HG03097 (cell line): Measurements from ENCODE around the gene SAMD11.

Experiments
- ATAC-seq: cut with Tn5 transposase; IDR thresholded peaks from one replicate; pipeline ENCODE4 v1.9.1; 2021; ENCODE audit not compliant: unreplicated experiment, low FRiP score

SAMD11 gene

DNA sequence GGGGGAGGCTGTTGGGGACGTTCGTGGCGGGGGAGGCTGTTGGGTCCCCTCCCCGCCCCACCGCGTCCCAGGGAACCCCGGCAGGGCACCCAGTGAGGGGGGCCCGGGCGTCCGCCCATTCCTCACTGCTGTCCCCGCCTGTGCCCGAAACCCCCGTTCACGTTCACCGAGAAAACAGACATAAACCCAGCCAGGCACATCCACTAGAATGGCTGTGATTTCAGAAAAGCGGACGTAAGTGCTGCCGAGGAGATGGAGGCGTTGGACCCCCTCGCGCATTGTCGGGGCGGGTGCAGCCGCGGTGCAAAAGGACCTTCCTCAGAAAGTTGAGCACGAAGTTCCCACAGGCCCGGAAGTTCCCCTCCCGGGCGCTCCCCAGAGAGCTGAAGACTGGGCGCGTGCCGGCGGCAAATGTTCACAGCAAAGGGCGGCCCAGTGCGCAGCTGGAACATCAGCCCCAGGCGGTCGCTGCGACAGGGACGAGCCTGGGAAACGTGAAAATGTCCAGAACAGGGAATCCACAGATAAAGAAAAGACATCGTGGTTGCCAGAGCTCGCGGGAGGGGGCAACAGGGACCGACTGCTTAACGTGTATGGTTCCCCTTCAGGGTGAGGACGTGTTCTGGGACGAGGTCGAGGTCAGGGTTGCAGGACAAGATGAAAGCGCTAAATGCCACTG is 18.5 kb upstream of the SAMD11 start:
- ATAC-seq: no peak

GRCh38 chr1:905811-906599 is 17.7 kb upstream of the SAMD11 start:
- ATAC-seq: no peak

DNA sequence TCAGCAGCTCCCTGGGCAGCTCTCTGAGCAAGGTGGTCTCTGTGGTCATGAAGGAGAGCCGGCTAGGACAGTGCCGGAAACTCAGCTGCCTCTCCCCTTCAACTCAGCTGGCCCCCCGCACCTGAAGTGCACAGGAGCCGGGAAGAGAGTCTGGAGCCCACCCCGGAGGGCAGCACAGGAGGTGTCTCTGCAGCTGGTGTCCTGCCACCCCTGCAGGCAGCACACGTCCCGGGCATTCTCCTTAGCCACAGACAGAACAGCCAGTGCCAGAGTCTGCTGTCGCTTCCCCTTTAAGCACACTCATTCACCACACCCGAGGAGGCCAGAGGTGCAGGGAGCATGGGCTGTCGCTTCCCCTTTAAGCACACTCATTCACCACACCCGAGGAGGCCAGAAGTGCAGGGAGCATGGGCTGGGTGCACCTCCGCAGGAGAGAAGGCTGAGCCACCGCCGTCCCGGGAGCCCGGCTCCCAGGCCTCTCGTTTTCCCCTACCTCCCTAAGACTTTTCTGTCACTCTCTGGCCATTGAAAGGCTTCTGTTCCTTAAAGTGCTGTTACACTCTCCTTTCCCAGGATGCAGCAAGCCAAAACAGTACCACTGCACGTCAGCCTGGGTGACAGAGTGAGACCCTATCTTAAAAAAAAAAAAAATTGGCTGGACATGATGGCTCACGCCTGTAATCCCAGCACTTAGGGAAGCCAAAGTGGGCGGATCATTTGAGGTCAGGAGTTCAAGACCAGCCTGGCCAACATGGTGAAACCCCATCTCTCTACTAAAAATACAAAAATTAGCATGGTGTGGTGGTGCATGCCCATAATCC is 16.9 kb upstream of the SAMD11 start:
- ATAC-seq: no peak

- ATAC-seq: no peak
Observed at GRCh38 chr1:907611-908451, 15.9 kb upstream of the SAMD11 start.

DNA sequence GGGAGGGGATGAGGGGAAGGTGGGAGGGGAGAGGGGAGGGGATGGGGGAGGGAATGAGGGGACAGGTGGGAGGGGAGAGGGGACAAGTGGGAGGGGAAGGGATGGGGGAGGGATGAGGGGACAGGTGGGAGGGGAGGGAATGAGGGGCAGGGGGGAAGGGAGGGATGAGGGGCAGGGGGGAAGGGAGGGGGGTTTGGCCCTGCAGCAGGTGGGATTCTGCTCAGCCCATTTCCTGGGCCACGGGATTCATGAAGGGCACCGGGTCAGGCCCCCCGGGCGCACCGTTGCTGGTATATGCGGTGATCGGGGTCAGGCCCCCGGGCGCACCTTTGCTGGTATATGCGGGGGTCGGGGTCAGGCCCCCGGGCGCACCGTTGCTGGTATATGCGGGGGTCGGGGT is 15.1 kb upstream of the SAMD11 start:
- no peak for ATAC-seq

- no peak for ATAC-seq
Observed at GRCh38 chr1:909861-910310, 13.8 kb upstream of the SAMD11 start.

GRCh38 chr1:910311-910880 is 13.3 kb upstream of the SAMD11 start:
- ATAC-seq: no peak

DNA sequence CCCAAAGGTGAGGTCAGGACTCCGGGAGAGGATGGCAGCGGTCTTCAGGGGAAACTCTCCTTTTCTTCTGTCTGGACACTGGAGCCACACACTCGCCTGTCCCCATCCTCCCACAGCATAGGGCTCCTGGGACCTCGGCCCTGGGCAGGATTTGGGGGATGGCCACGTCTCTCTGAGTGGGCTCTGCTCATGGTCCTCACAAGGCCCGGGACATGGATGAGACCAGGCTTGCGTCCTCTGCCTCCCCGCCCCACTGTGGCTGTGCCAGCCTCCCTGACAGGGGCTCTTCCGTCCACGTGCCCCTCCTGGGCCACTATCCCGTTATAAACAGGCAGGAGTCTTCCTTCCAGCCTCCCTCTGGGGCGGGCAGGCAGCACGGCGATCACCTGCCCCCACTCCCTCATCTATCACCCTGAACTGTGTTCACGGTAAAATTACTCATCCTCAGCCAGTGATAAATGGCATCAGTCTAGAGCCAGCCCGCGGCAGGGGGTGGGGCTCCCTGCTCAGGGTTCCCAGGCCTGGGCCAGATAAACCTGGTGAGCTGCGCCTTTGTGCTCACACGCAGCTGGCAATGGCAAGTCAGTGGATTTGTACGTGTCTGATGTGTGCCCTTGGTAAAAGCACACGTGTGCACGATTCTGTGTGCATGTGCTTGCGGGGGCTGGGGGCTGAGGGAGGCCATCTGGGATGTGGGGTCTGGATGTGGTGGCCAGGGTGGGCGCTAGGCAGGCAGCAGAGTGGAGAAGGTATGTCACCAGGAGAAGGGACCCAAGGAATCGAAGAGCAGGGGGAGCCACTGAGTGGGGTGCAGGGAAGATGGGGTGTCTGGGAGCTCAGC is 12.6 kb upstream of the SAMD11 start:
- no peak for ATAC-seq

- no peak for ATAC-seq
Observed at GRCh38 chr1:911875-912739, 11.6 kb upstream of the SAMD11 start.

GRCh38 chr1:912740-913301 is 10.9 kb upstream of the SAMD11 start:
- ATAC-seq: no peak

- no peak for ATAC-seq
Observed at GRCh38 chr1:913491-914130, 10.1 kb upstream of the SAMD11 start.

DNA sequence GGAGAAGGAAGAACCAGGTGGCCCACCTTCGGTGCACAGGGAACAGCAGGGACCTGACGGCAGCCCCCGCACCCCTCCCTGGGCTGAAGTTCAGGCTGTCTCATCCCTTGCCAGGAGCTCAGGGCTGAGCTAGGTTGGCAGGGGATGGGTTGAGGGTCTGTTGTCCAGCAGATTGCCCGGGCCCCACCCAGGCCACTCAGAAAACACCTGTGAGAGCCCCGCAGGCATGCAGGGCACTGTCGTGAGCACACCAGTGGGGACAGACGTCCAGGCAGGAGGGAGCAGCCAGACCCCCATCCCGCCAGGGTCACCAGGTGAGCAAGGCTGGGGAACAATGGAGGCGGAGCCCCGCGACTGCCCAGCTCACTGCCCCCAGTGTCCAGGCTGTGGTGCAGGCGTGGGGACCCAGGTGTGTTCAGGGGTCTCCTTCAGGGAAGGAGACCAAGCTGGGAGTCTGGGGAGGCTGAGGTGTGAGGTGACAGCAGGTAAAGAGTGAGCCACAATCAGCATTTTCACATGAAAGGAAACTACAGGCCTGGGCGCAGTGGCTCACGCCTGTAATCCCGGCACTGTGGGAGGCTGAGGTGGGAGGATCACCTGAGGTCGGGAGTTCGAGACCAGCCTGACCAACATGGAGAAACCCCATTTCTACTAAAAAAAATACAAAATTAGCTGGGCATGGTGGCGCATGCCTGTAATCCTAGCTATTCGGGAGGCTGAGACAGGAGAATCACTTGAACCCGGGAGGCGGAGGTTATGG is 9.4 kb upstream of the SAMD11 start:
- ATAC-seq: no peak

- no peak for ATAC-seq
Observed at GRCh38 chr1:914891-915280, 8.8 kb upstream of the SAMD11 start.

DNA sequence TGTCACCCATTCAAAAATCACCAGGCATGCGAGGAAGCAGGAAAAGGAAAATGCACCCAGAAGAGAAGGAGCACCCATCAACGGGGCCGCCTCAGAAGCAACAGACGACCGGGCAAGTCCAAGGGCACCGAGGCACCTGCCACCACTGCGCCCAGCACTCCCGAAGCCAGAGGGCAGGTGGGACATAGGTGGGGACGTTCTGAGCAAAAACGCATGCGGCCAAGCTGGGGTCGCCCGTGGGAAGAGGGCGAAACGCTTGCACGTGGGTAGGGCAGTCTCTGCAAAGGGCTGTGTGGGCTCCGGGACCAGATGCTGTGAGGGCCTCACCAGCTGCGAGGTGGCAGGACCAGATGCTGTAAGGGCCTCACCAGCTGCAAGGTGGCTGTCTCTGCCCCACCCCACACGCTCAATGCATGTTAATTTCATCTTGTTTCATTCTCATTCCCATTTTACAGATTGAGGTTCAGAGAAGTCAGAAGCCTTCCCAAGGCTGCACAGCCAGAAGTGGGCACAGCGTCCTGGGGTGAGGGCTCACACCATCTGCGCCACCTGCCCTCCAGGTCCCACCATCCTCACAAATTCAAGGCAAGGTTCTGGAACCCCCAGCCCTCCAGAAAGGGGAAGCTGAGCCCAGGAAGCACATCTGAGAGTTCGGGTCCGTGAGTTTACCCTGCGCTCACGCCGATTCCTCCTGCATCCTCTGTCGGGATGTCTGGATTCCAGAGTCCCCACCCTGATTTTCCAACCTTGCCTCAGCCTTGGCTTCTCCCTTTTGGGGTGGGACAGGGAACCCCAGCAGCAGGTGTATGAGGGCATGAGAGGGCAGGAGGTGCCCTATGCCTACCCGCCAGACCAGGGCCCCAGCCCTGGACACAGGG is 8.2 kb upstream of the SAMD11 start:
- ATAC-seq: no peak

GRCh38 chr1:916173-917075 is 7.3 kb upstream of the SAMD11 start:
- no peak for ATAC-seq
